Endothelial cell of umbilical vein (primary cell): ENCODE data around the gene EMX1. TPM values are rescaled to one million over a fixed set of nuclear protein-coding genes. Genes with fewer than 3 reads are reported as not detected.

ENCODE experiments used
- BruUV-seq: library from RNA; stranded (reverse); fragments of 400-500 nt; replicated peaks from 2 replicates; lab custom pipeline; 2021; lab: Mats Ljungman, UMichigan
- CTCF ChIA-PET: fragments of 300-600, 350-600 bp; sonication (Branson Sonifier 250); formaldehyde crosslinking; loops from one replicate; lab custom pipeline; 2021; ENCODE audit warnings: antibody characterized with exemption, inconsistent platforms; lab: Charles Lee
- POLR2A ChIA-PET: fragments of 300-600, 350-600 bp; sonication (Branson Sonifier 250); formaldehyde crosslinking; loops from one replicate; lab custom pipeline; 2021; ENCODE audit warnings: antibody characterized with exemption, inconsistent platforms; lab: Charles Lee
- DNase-seq: peaks from one replicate; pipeline ENCODE4 v3.0.0-alpha.2; 2011; ENCODE audit warnings: low read depth, low spot score
- FAIRE-seq: peaks from 2 replicates; lab custom pipeline; 2011; peaks lifted over from hg19 to GRCh38; lab: Jason Lieb, UNC
- H2AFZ ChIP-seq: 2 replicates; pipeline ENCODE4 v1.6.0; 2012; ENCODE audit warnings: low read depth, low read length, control low read depth, inconsistent platforms
- H3K27ac ChIP-seq: 2 replicates; pipeline ENCODE4 v1.5.1; 2011; ENCODE audit warnings: low read depth, mild to moderate bottlenecking, control low read depth, low read length, moderate library complexity; ENCODE audit not compliant: insufficient read depth
- H3K27me3 ChIP-seq, 2 experiments: 2 replicates each; pipeline versions ENCODE4 v1.6.0 to v1.6.1; 2011; ENCODE audit warnings: low read length in 2 of 2, mixed read lengths in 1 of 2; ENCODE audit not compliant: control insufficient read depth in 2 of 2, insufficient read depth in 2 of 2
- H3K36me3 ChIP-seq, 2 experiments: 2 replicates in 1 of 2; 3 replicates in 1 of 2; pipeline ENCODE4 v1.5.1; 2011; ENCODE audit warnings: low read length in 2 of 2, mild to moderate bottlenecking in 1 of 2, moderate library complexity in 1 of 2; ENCODE audit not compliant: control insufficient read depth in 2 of 2, insufficient read depth in 2 of 2; ENCODE audit errors: extremely low read depth in 1 of 2
- H3K4me1 ChIP-seq: 3 replicates; pipeline ENCODE4 v1.5.1; 2011; ENCODE audit warnings: mild to moderate bottlenecking, low read length; ENCODE audit not compliant: control insufficient read depth, insufficient read depth; ENCODE audit errors: extremely low read depth
- H3K4me2 ChIP-seq: 2 replicates; pipeline ENCODE4 v1.6.1; 2011; ENCODE audit warnings: low read length, control low read depth, mixed read lengths; ENCODE audit not compliant: insufficient read depth
- H3K4me3 ChIP-seq, 3 experiments: fragments of 200-600 bp in 1 of 3; sonication (generic), shearing (Covaris generic) in 1 of 3; replicated peaks in 1 of 3; 2 replicates each; pipeline ENCODE4 v1.5.1; 2011 to 2016; ENCODE audit warnings: control low read depth in 3 of 3, low read length in 3 of 3, mild to moderate bottlenecking in 2 of 3, inconsistent platforms in 1 of 3, low read depth in 1 of 3, moderate library complexity in 1 of 3; ENCODE audit not compliant: insufficient read depth in 1 of 3
- H3K79me2 ChIP-seq: 2 replicates; pipeline ENCODE4 v1.6.0; 2012; ENCODE audit warnings: low read length, inconsistent platforms; ENCODE audit not compliant: control insufficient read depth, insufficient read depth
- H3K9ac ChIP-seq: replicated peaks from 2 replicates; pipeline ENCODE3; 2011; ENCODE audit warnings: low read length, control low read depth; ENCODE audit not compliant: insufficient read depth; ENCODE audit errors: extremely low read depth
- H3K9me1 ChIP-seq: replicated peaks from 3 replicates; pipeline ENCODE4 v1.6.0; 2011; ENCODE audit warnings: mild to moderate bottlenecking, low read length; ENCODE audit not compliant: control insufficient read depth, insufficient read depth; ENCODE audit errors: extremely low read depth
- H3K9me3 ChIP-seq: replicated peaks from 2 replicates; pipeline ENCODE4 v1.5.1; 2012; ENCODE audit warnings: low read length, inconsistent platforms; ENCODE audit not compliant: control insufficient read depth, insufficient read depth
- H4K20me1 ChIP-seq: replicated peaks from 2 replicates; pipeline ENCODE3; 2011; ENCODE audit warnings: mild to moderate bottlenecking, low read length; ENCODE audit not compliant: control insufficient read depth, insufficient read depth; ENCODE audit errors: extremely low read depth
- EZH2 ChIP-seq: IDR thresholded peaks from 2 replicates; pipeline ENCODE4 v1.6.1; 2012; ENCODE audit warnings: borderline replicate concordance, low read depth, mild to moderate bottlenecking, moderate library complexity, low read length, inconsistent platforms; ENCODE audit not compliant: severe bottlenecking
- FOS ChIP-seq: IDR thresholded peaks from 2 replicates; pipeline ENCODE4 v1.6.1; 2011; ENCODE audit warnings: mild to moderate bottlenecking, low read length, moderate library complexity, borderline replicate concordance; ENCODE audit not compliant: insufficient read depth
- GATA2 ChIP-seq: IDR thresholded peaks from 2 replicates; pipeline ENCODE4 v1.7.0; 2011; ENCODE audit warnings: low read depth, mild to moderate bottlenecking, moderate library complexity, mixed read lengths, low read length; ENCODE audit not compliant: insufficient read length, insufficient read depth
- JUN ChIP-seq: IDR thresholded peaks from 2 replicates; pipeline ENCODE4 v1.6.1; 2011; ENCODE audit warnings: borderline replicate concordance, low read depth; ENCODE audit not compliant: insufficient read length, insufficient read depth
- MAX ChIP-seq: IDR thresholded peaks from 2 replicates; pipeline ENCODE4 v1.6.1; 2011; ENCODE audit not compliant: insufficient read depth, insufficient read length
- MYC ChIP-seq: IDR thresholded peaks from one replicate; pipeline ENCODE4 v1.6.1; 2011; ENCODE audit warnings: mild to moderate bottlenecking, low read depth, low read length
- POLR2A ChIP-seq: IDR thresholded peaks from 2 replicates; pipeline ENCODE4 v1.6.1; 2012; ENCODE audit warnings: low read depth, mild to moderate bottlenecking, control low read depth, low read length
- POLR2AphosphoS5 ChIP-seq: IDR thresholded peaks from 2 replicates; pipeline ENCODE4 v1.6.1; 2012; ENCODE audit warnings: low read depth, mild to moderate bottlenecking, control low read depth, low read length, moderate library complexity; ENCODE audit not compliant: insufficient read depth
- dilution Hi-C: fragments of 300-500 bp; cut with MboI; formaldehyde crosslinking; loops from one replicate; pipeline ENCODE4 v1.15.0; 2019; ENCODE audit warnings: low sequenced_read_pairs; ENCODE audit not compliant: extremely low pct_ligation_motif_present
- intact Hi-C: fragments of 100-400 bp; cut with micrococcal nuclease; formaldehyde crosslinking; loops from one replicate; pipeline ENCODE4 v1.10.0; 2022
- polyA plus RNA-seq, 4 experiments: library from polyadenylated mRNA; depleted of rRNA in 3 of 4; stranded (reverse) in 3 of 4; unstranded in 1 of 4; fragments of >200 nt; gene quantifications; 2 replicates each; pipeline versions ENCODE4 v1.2.1 to v1.2.3, GENCODE V29; 2011 to 2012; ENCODE audit warnings: missing spikeins in 1 of 4
- total RNA-seq: library from RNA; stranded (reverse); gene quantifications from 2 replicates; pipeline ENCODE4 v1.2.3, GENCODE V29; 2021
- TF ChIP-seq, protein P1 (sequence below), 2 donors: IDR thresholded peaks; 1 replicate in 1 of 2; 2 replicates in 1 of 2; pipeline ENCODE4 v1.5.1; 2011; ENCODE audit warnings: low read length in 2 of 2, mild to moderate bottlenecking in 2 of 2, moderate library complexity in 2 of 2, control low read depth in 1 of 2, inconsistent platforms in 1 of 2, low read depth in 1 of 2; ENCODE audit not compliant: insufficient read depth in 1 of 2; ENCODE audit errors: extremely low read depth in 1 of 2

Gene EMX1
- total and polyA plus RNA-seq, 2 donors (not counting 3 experiments of a cell fraction or from before 2014, with no cell fraction given) = not detected

DNA sequence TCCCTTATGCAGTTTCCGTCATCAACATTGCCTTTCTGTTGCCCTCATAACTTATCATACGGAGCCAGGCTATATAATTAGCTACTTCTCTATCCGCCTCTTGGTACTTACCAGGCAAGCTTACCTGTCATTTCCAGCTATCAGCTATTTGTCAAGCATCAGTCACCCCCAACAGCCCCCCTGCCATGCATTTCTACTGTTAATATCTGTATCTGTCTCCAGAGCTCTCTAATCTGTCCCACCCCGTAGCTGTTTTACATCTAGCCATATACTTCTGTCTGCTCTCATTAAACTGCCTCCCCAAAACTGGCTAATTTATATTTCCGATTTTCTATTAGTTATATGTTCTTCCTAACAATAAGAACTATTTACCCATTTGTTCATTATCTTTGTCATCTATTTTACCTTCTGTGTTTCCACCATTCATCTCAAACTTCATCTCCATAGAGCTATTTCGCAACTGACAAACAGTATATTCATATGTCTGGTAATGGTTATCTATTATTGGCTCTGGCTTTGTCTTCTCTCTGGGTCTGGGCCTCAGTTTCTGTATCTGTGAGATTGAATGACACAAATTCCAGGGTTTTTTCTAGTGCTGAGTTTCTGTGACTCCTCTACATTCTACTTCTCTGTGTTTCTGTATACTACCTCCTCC lies 9.6 kb downstream of the EMX1 start:
- Histone ChIP-seq H2AFZ (no peak overlapping the region), H3K4me1 (no peaks in the 10 kb centered on the region), H3K9me1 (no peaks in the 10 kb centered on the region), H3K9ac (no peak overlapping the region), H3K9me3 (peaks cover 4% of the 10 kb centered on the region), H3K79me2 (no peaks in the 10 kb centered on the region), H3K27ac (no peak overlapping the region), H3K4me2 (no peak overlapping the region), H3K27me3 (peaks cover 81 to 86% of the 10 kb centered on the region in 2 experiments), H3K4me3 (no peak overlapping the region), H3K36me3 (no peaks in the 10 kb centered on the region), H4K20me1 (no peaks in the 10 kb centered on the region)
- no peak for TF ChIP-seq POLR2A
- peak; percentile 41 for TF ChIP-seq EZH2
- TF ChIP-seq POLR2AphosphoS5 = no peak
- intact Hi-C loops (no loop called here), dilution Hi-C loops (no loop called here)
- ChIA-PET POLR2A (no interaction called here), CTCF (interaction anchor here (0.6 to 5.8 kb wide), 7 partner anchors 8 to 47 kb away, joined by 3 to 26 read pairs (median 4); partner anchors contain the start of gene SPR)
- no peak for FAIRE-seq
- BruUV-seq = no TSS peak
- DNase-seq = no peak

GRCh38 chr2:72927619-72928550 lies 10.6 kb downstream of the EMX1 start:
- no peak for FAIRE-seq

More at GRCh38 chr2:72927619-72928550, 10.6 kb downstream of the EMX1 start:
- no peaks in the 10 kb centered on the region for H3K9me1 ChIP-seq
- TF ChIP-seq EZH2 (no peak), FOS (no peak), GATA2 (no peak), POLR2A (no peak), MYC (no peak), JUN (no peak), POLR2AphosphoS5 (no peak), MAX (no peak)
- TF ChIP-seq, protein P1, sequence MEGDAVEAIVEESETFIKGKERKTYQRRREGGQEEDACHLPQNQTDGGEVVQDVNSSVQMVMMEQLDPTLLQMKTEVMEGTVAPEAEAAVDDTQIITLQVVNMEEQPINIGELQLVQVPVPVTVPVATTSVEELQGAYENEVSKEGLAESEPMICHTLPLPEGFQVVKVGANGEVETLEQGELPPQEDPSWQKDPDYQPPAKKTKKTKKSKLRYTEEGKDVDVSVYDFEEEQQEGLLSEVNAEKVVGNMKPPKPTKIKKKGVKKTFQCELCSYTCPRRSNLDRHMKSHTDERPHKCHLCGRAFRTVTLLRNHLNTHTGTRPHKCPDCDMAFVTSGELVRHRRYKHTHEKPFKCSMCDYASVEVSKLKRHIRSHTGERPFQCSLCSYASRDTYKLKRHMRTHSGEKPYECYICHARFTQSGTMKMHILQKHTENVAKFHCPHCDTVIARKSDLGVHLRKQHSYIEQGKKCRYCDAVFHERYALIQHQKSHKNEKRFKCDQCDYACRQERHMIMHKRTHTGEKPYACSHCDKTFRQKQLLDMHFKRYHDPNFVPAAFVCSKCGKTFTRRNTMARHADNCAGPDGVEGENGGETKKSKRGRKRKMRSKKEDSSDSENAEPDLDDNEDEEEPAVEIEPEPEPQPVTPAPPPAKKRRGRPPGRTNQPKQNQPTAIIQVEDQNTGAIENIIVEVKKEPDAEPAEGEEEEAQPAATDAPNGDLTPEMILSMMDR (IDR thresholded peaks at IDR 0.05; ENCODE audit: extremely low read depth in 1 of 2, insufficient read depth in 1 of 2, low read depth in 1 of 2, low read length in 2 of 2) = no peak
- intact Hi-C loops = no loop called here
- H3K27me3 ChIP-seq = peaks cover 72 to 77% of the 10 kb centered on the region in 2 experiments
- no peak overlapping the region for H3K4me2 ChIP-seq
- no peak for DNase-seq
- no peak overlapping the region for H3K27ac ChIP-seq
- H3K79me2 ChIP-seq = no peaks in the 10 kb centered on the region
- dilution Hi-C loops = no loop called here
- peaks cover 3% of the 10 kb centered on the region for H3K9me3 ChIP-seq
- H2AFZ ChIP-seq = no peak overlapping the region
- BruUV-seq = no TSS peak
- no peaks in the 10 kb centered on the region for H3K4me1 ChIP-seq
- no peaks in the 10 kb centered on the region for H4K20me1 ChIP-seq
- CTCF ChIA-PET = interaction anchor here (5.3 to 5.8 kb wide), 2 partner anchors 34 to 46 kb away, joined by 25 to 26 read pairs; no protein-coding TSS in a partner anchor
- no peaks in the 10 kb centered on the region for H3K36me3 ChIP-seq
- POLR2A ChIA-PET = no interaction called here
- H3K4me3 ChIP-seq = no peak overlapping the region
- no peak overlapping the region for H3K9ac ChIP-seq
